ENCODE measurements around the gene ABI3BP.

The ABI3BP gene

DNA sequence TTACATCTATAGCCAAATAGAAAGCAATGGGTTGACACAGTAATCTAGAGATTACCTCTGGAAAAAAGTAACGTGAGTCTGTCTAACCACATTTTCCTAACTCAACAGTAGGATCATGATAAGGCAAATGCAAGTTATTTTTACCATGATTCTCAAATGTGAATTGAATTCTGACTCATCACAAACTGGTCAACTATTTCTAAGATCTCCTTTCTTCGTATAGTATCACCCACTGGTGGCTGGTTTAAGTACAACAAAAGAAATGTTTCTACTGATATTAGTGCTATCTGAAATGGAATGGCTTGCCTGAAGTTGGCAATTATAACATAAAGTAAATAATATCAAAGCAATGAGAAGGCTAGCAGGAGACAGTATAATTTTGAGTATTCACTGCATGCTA is 102.2 kb downstream of the ABI3BP start:
- no peaks in the 10 kb centered on the region for H3K27me3 ChIP-seq (ENCODE audit: insufficient read depth, low read length)
- H3K9me3 ChIP-seq (ENCODE audit: low read length) = no peaks in the 10 kb centered on the region
- no peak overlapping the region for H2AFZ ChIP-seq (ENCODE audit: low read depth, low read length)
- H3K36me3 ChIP-seq (ENCODE audit: insufficient read depth, low read length) = no peaks in the 10 kb centered on the region
- H3K4me3 ChIP-seq (ENCODE audit: low read length) = no peak overlapping the region
- no peaks in the 10 kb centered on the region for H3K4me1 ChIP-seq (ENCODE audit: insufficient read depth, low read length)

DNA sequence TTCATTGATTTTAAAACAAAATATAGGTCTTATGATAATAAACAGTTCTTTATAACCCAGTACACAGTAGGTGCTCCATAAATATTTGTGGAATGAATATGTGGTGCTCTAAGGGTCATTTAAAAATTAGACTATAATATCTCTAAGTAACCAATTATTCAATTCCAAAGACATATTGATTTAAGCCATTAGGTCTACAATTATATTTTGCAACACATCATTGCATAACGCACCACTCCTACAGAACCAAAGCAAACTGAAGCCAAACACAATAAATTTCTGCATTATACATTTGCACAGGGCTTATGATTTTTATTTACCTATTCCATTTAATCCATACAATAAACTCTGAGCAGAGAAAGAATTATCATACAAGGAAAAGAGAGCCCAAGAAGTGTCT is 104.3 kb downstream of the ABI3BP start:
- H2AFZ ChIP-seq (ENCODE audit: low read depth, low read length) = no peak overlapping the region
- H3K36me3 ChIP-seq (ENCODE audit: insufficient read depth, low read length) = no peaks in the 10 kb centered on the region
- H3K9me3 ChIP-seq (ENCODE audit: low read length) = no peaks in the 10 kb centered on the region
- no peak overlapping the region for H3K4me3 ChIP-seq (ENCODE audit: low read length)
- H3K27me3 ChIP-seq (ENCODE audit: insufficient read depth, low read length) = no peaks in the 10 kb centered on the region
- H3K4me1 ChIP-seq (ENCODE audit: insufficient read depth, low read length) = no peaks in the 10 kb centered on the region

DNA sequence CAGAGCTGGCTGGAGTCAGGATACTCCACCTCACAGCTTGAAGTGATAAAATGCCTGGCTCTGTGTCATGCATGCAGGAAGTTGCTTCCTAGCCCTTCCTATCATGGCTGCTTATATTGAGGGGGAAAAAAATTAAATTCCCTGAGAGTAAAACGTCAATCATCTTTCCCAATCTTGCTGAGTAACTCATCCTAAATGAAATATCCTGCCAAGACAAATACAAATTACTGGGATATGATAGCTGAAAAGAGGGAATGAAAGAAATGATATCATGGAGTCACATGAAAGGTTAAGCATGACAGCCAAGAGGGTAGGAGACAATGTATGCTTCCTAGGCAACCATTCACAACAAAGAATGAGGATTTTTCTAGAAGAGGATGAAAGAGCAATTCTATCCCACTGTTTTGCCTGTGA is 110.6 kb downstream of the ABI3BP start:
- Histone ChIP-seq H3K4me1 (ENCODE audit: insufficient read depth, low read length) (peaks cover 5% of the 10 kb centered on the region), H3K9me3 (ENCODE audit: low read length) (no peaks in the 10 kb centered on the region), H2AFZ (ENCODE audit: low read depth, low read length) (no peak overlapping the region), H3K4me3 (ENCODE audit: low read length) (no peak overlapping the region), H3K36me3 (ENCODE audit: insufficient read depth, low read length) (no peaks in the 10 kb centered on the region), H3K27me3 (ENCODE audit: insufficient read depth, low read length) (no peaks in the 10 kb centered on the region)

DNA sequence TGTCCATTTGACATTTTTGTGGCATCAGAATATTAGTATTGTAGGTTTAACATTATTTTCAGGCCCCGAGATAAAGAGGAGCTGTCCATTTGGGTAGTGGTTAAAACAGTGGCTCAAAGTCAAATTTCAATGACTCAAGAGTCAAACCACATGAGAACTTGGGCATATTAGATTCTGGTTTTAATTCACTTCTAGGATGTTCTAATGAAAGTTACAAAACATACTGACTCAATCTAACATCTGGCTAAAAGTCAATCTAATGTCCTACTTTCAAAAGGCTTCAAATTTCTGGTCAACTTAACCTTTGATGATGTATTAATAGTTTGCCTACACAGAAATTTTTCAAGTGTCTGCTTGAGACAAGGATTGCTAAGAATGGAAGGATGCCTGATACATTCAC is 112.4 kb downstream of the ABI3BP start:
- Histone ChIP-seq H3K27me3 (ENCODE audit: insufficient read depth, low read length) (no peaks in the 10 kb centered on the region), H3K9me3 (ENCODE audit: low read length) (no peaks in the 10 kb centered on the region), H2AFZ (ENCODE audit: low read depth, low read length) (no peak overlapping the region), H3K4me1 (ENCODE audit: insufficient read depth, low read length) (peaks cover 5% of the 10 kb centered on the region), H3K4me3 (ENCODE audit: low read length) (no peak overlapping the region), H3K36me3 (ENCODE audit: insufficient read depth, low read length) (no peaks in the 10 kb centered on the region)

DNA sequence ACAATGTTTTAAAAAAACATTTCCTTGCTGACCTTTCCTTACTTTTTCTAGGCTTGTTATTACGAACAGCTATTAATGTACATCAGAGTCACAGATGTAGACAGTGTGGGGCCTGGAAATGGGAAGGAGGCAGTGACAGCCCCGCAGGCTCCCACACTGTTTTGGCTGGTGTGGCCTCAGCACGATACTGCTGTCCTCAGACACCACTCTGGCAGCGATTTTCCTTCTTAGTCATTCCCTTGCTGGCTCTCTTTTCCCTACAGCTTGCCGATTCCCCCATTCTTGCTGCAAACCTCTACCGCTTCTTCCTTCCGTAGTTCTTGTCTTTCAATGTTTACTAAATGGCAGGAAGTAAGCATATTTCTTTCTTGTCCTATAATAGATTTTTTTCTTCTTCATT is 113.1 kb downstream of the ABI3BP start:
- Histone ChIP-seq H3K9me3 (ENCODE audit: low read length) (no peaks in the 10 kb centered on the region), H2AFZ (ENCODE audit: low read depth, low read length) (no peak overlapping the region), H3K36me3 (ENCODE audit: insufficient read depth, low read length) (no peaks in the 10 kb centered on the region), H3K27me3 (ENCODE audit: insufficient read depth, low read length) (no peaks in the 10 kb centered on the region), H3K4me1 (ENCODE audit: insufficient read depth, low read length) (peaks cover 5% of the 10 kb centered on the region), H3K4me3 (ENCODE audit: low read length) (no peak overlapping the region)

DNA sequence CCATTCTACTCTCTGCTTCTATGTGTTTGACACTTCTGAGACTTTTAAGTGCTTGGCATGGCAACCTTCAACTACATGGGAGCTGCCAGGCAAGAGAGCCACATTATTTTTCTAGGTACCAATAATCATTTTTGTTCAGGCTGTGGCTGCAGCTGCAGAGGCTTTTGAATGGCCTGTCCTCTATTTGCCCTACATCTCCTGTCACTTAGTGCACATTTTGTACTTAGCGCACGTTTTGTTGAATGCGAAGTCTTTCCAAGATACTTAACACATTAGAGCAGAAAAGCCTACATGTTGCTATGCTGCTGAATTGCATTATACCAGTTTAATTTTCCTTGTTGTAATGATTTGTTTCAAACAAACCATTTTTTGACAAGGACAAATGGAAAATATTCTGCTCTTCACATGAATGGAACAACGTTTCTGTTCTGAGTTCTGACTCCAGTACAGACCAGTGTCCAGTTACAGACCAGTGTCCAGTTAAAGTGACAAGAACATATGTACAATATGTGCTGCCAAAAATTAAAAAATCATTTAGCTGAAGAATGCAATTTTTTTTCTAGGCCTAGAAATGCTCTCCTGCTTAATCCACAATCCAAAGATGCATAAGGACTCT is 113.9 kb downstream of the ABI3BP start:
- H3K9me3 ChIP-seq (ENCODE audit: low read length) = no peaks in the 10 kb centered on the region
- H3K27me3 ChIP-seq (ENCODE audit: insufficient read depth, low read length) = no peaks in the 10 kb centered on the region
- no peak overlapping the region for H2AFZ ChIP-seq (ENCODE audit: low read depth, low read length)
- no peaks in the 10 kb centered on the region for H3K36me3 ChIP-seq (ENCODE audit: insufficient read depth, low read length)
- H3K4me3 ChIP-seq (ENCODE audit: low read length) = no peak overlapping the region
- peaks cover 5% of the 10 kb centered on the region for H3K4me1 ChIP-seq (ENCODE audit: insufficient read depth, low read length)

DNA sequence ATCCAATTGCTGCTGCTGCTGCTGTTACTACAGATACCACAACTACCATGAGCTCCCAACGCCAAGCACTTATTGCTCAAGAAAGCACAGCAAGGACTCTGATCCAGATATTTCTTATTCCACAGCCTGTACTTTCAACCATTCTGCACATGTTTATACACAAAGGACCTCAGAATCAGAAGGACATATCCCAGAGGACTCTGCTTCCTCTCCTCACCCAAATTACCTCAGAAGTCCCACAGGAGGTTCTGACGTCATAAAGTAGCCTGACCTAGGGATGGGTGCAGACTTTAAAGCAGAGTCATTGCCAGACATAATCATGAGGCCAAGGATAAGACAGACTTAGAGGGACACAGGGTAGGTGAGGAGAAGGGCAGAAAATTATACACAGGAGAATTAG is 115.9 kb downstream of the ABI3BP start:
- no peak overlapping the region for H3K4me3 ChIP-seq (ENCODE audit: low read length)
- H2AFZ ChIP-seq (ENCODE audit: low read depth, low read length) = no peak overlapping the region
- no peaks in the 10 kb centered on the region for H3K9me3 ChIP-seq (ENCODE audit: low read length)
- H3K27me3 ChIP-seq (ENCODE audit: insufficient read depth, low read length) = no peaks in the 10 kb centered on the region
- H3K4me1 ChIP-seq (ENCODE audit: insufficient read depth, low read length) = no peaks in the 10 kb centered on the region
- no peaks in the 10 kb centered on the region for H3K36me3 ChIP-seq (ENCODE audit: insufficient read depth, low read length)

DNA sequence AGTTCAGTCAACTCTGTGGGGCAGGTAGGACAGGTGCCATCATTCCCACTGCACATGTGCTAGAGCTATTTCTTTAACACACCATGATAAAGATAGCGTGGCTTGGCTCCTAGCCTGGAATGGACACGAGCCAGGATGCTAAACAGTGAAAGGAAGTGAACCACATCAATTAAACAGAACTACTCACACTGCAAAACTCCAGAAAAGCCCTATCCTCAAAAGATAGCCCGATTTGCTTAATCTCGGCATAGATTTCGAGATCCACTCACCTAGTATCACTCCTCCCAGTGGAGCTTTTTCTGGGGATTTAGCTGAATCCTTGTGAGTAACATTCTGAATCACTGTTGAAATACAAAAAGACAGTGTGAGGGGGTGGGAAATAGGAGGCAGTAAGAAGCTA is 118.0 kb downstream of the ABI3BP start:
- Histone ChIP-seq H3K9me3 (ENCODE audit: low read length) (no peaks in the 10 kb centered on the region), H3K4me3 (ENCODE audit: low read length) (no peak overlapping the region), H3K36me3 (ENCODE audit: insufficient read depth, low read length) (no peaks in the 10 kb centered on the region), H3K27me3 (ENCODE audit: insufficient read depth, low read length) (no peaks in the 10 kb centered on the region), H2AFZ (ENCODE audit: low read depth, low read length) (no peak overlapping the region), H3K4me1 (ENCODE audit: insufficient read depth, low read length) (no peaks in the 10 kb centered on the region)

DNA sequence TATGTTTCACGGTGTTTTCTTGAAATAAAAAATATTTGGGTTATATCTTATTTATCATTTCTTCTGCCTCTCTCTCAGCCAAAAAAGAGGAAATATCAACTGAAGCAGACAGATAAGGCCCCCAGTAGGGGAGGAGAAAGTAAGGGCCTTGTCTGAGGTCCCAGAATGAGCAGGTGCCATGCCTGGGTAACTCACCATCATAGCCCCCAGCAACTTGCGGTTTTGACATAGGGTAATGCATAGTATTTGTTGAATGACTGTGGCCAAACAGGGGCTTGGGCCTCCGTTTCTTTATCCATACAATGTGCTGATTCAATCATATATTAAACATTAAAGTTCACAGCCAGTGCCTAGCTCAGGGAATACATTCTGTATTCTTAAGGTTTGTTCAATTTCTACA is 119.6 kb downstream of the ABI3BP start:
- H3K27me3 ChIP-seq (ENCODE audit: insufficient read depth, low read length) = no peaks in the 10 kb centered on the region
- H3K36me3 ChIP-seq (ENCODE audit: insufficient read depth, low read length) = no peaks in the 10 kb centered on the region
- no peaks in the 10 kb centered on the region for H3K9me3 ChIP-seq (ENCODE audit: low read length)
- no peak overlapping the region for H2AFZ ChIP-seq (ENCODE audit: low read depth, low read length)
- no peak overlapping the region for H3K4me3 ChIP-seq (ENCODE audit: low read length)
- no peaks in the 10 kb centered on the region for H3K4me1 ChIP-seq (ENCODE audit: insufficient read depth, low read length)

DNA sequence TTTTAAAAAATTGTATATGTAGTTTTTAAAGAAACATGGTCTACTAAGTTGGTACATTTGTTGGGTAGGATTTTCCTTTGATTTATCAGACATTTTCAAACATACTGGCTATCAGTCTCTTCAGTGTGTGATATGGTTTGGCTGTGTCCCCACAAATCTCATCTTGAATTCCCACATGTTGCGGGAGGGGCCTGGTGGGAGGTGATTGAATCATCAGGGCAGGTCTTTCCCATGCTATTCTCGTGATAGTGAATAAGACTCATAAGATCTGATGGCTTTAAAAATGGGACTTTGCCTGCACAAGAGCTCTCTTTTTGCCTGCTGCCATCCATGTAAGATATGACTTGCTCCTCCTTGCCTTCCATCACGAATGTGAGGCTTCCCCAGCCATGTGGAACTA is 121.9 kb downstream of the ABI3BP start:
- Histone ChIP-seq H3K36me3 (ENCODE audit: insufficient read depth, low read length) (no peaks in the 10 kb centered on the region), H3K4me3 (ENCODE audit: low read length) (no peak overlapping the region), H2AFZ (ENCODE audit: low read depth, low read length) (no peak overlapping the region), H3K4me1 (ENCODE audit: insufficient read depth, low read length) (no peaks in the 10 kb centered on the region), H3K9me3 (ENCODE audit: low read length) (no peaks in the 10 kb centered on the region), H3K27me3 (ENCODE audit: insufficient read depth, low read length) (peaks cover 1% of the 10 kb centered on the region)

DNA sequence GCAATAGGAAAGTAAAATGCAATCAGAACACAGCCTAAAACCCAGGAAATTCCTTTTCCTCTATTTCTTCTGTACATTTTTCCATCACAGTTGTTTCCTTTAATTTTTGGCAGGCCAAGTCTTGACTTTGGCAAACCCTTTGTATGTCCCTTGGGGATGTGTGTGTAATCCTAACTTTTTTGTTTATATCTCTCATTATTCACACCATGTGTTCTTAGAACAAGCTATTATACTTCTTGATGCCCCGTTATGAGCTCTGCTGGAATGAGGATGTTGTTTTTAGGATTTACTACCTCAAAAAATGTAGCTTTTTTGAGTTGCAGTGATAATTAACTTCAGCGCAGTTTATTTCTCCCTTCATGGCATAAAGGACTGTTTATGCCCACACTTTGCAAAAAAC is 123.4 kb downstream of the ABI3BP start:
- no peak overlapping the region for H2AFZ ChIP-seq (ENCODE audit: low read depth, low read length)
- no peaks in the 10 kb centered on the region for H3K36me3 ChIP-seq (ENCODE audit: insufficient read depth, low read length)
- no peak overlapping the region for H3K4me3 ChIP-seq (ENCODE audit: low read length)
- H3K9me3 ChIP-seq (ENCODE audit: low read length) = no peaks in the 10 kb centered on the region
- H3K4me1 ChIP-seq (ENCODE audit: insufficient read depth, low read length) = no peaks in the 10 kb centered on the region
- peaks cover 2% of the 10 kb centered on the region for H3K27me3 ChIP-seq (ENCODE audit: insufficient read depth, low read length)

DNA sequence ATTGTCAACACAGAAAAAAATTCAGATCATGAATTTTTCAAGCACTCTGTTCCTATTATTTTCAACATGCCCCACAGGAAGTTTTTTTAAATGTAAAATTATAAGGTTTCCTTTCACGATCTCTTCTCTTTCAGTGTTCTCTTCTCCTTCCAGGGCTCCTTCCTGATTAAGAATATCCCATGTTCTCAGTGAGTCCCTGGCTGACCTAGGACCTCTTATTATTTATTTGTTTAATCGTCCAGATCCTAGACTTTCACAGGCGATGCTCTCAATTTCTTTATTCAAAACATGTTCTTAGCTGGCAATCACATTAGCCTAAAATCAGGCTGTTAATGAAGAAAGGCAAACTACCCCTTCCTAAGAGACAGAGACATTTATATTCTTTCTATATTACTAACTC is 124.3 kb downstream of the ABI3BP start:
- Histone ChIP-seq H3K4me1 (ENCODE audit: insufficient read depth, low read length) (no peaks in the 10 kb centered on the region), H2AFZ (ENCODE audit: low read depth, low read length) (no peak overlapping the region), H3K27me3 (ENCODE audit: insufficient read depth, low read length) (peaks cover 2% of the 10 kb centered on the region), H3K36me3 (ENCODE audit: insufficient read depth, low read length) (no peaks in the 10 kb centered on the region), H3K4me3 (ENCODE audit: low read length) (no peak overlapping the region), H3K9me3 (ENCODE audit: low read length) (no peaks in the 10 kb centered on the region)

DNA sequence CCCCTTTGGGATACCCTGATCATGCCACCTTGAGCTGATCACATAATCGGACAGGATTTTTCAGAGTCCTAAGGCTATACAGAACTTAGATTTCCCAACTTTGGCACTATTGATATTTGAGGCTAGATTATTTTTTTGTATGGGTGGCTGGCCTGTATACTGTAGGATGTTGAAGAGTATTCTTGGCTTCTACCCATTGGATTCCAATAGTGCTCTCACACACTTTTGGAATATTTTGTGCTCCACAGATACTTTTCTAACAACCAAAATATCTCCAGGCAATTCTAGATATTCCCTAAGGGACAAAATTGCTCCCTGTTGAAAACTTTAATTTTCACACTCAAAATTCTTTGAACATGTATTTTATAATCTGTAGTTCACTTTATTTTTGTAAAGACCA is 125.1 kb downstream of the ABI3BP start:
- Histone ChIP-seq H3K4me1 (ENCODE audit: insufficient read depth, low read length) (no peaks in the 10 kb centered on the region), H3K27me3 (ENCODE audit: insufficient read depth, low read length) (peaks cover 2% of the 10 kb centered on the region), H2AFZ (ENCODE audit: low read depth, low read length) (no peak overlapping the region), H3K9me3 (ENCODE audit: low read length) (no peaks in the 10 kb centered on the region), H3K36me3 (ENCODE audit: insufficient read depth, low read length) (no peaks in the 10 kb centered on the region), H3K4me3 (ENCODE audit: low read length) (no peak overlapping the region)

DNA sequence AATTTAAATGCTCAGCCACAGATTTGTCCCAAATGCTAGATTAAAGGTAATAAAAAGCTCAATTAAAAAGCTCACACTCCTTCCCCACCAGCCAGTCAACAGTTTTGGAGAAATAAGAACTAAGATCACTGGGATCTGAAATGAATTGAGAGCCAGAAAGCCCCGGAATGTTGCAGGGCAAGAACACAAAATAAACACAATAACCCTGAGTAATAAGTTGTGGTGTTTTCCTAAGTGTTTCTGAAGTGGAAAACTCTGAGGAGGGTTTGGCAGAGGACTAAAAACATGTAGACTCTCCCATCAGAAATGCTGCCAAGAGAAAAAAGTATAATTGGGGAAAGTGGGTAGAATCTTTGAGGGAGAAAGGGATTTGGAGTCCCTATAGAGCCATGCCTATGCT is 127.8 kb downstream of the ABI3BP start:
- Histone ChIP-seq H3K4me3 (ENCODE audit: low read length) (no peak overlapping the region), H3K36me3 (ENCODE audit: insufficient read depth, low read length) (no peaks in the 10 kb centered on the region), H3K27me3 (ENCODE audit: insufficient read depth, low read length) (peaks cover 5% of the 10 kb centered on the region), H3K9me3 (ENCODE audit: low read length) (no peaks in the 10 kb centered on the region), H2AFZ (ENCODE audit: low read depth, low read length) (no peak overlapping the region), H3K4me1 (ENCODE audit: insufficient read depth, low read length) (no peaks in the 10 kb centered on the region)

All from neuron (in vitro differentiated cells).